ENCODE measurements around the gene IGFBP4.

DNA sequence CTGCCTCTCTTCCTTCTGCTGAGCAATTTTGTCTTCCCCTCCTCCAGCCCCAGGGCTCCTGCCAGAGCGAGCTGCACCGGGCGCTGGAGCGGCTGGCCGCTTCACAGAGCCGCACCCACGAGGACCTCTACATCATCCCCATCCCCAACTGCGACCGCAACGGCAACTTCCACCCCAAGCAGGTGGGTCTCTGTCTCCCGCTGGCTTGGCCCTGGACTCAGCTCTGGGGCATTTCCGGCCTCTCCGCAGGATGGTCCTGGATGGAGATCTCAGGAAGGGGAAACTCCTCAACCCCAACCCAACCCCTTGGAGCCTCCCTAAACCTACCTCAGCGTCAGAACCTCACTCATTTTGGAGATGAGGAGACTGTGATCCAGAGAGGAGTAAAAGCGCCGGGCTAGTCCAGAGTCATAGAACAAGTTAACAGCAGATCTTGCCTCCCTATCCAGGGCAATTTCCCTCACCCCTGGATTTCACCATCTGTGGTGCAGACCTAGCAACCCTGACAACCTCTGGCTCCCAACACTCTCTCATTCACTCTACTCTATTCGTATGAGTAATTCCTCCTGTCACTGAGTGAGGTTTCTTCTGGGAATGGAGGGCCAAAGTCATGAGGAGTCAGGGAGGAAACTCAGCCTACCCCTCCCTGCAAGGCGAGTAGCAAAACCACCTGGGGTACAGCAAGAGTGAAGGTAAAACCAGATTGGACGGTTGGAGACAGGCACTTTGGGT, 10.8 kb downstream of the IGFBP4 start:
- TF ChIP-seq POLR2A (IDR thresholded peaks at IDR 0.05; ENCODE audit: low read depth, low read length), result no peak
- TF ChIP-seq, protein P1, sequence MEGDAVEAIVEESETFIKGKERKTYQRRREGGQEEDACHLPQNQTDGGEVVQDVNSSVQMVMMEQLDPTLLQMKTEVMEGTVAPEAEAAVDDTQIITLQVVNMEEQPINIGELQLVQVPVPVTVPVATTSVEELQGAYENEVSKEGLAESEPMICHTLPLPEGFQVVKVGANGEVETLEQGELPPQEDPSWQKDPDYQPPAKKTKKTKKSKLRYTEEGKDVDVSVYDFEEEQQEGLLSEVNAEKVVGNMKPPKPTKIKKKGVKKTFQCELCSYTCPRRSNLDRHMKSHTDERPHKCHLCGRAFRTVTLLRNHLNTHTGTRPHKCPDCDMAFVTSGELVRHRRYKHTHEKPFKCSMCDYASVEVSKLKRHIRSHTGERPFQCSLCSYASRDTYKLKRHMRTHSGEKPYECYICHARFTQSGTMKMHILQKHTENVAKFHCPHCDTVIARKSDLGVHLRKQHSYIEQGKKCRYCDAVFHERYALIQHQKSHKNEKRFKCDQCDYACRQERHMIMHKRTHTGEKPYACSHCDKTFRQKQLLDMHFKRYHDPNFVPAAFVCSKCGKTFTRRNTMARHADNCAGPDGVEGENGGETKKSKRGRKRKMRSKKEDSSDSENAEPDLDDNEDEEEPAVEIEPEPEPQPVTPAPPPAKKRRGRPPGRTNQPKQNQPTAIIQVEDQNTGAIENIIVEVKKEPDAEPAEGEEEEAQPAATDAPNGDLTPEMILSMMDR (conservative IDR thresholded peaks at IDR 0.05; ENCODE audit: low read depth, low read length), result no peak
- no peak for TF ChIP-seq BHLHE40 (IDR thresholded peaks at IDR 0.05; ENCODE audit: low read depth, low read length)
- no peak for TF ChIP-seq USF2 (IDR thresholded peaks at IDR 0.05; ENCODE audit: low read depth, low read length)
- TF ChIP-seq RAD21 (IDR thresholded peaks at IDR 0.05; ENCODE audit: low read length), result no peak
- no peak for TF ChIP-seq FOS (IDR thresholded peaks at IDR 0.05; ENCODE audit: low read depth, low read length)
- no peak for TF ChIP-seq RFX5 (IDR thresholded peaks at IDR 0.05; ENCODE audit: low read depth, low read length)
- TF ChIP-seq CEBPB (IDR thresholded peaks at IDR 0.05; ENCODE audit: low read depth, low read length), result peak; percentile 29; the same call in 1 of the 2 replicates
- TF ChIP-seq MAFK (IDR thresholded peaks at IDR 0.05; ENCODE audit: low read depth, low read length), result no peak
- TF ChIP-seq RCOR1 (IDR thresholded peaks at IDR 0.05; ENCODE audit: insufficient replicate concordance, low read length), result no peak
